Urinary bladder (tissue), 4 donors: Measurements from ENCODE around the gene GNPDA1. TPM values are rescaled to one million over a fixed set of nuclear protein-coding genes. Genes with fewer than 3 reads are reported as not detected.
"Not testable (repeated sequence)": the region's sequence is repeated elsewhere in the genome, so short reads cannot be mapped to it uniquely, and the experiment has no call there.

Experiments used
- DNase-seq: peaks from one replicate; pipeline ENCODE4 v3.0.0-alpha.2; 2015; ENCODE audit errors: extremely low spot score
- H3K27ac ChIP-seq: one replicate; pipeline ENCODE4 v1.5.1; 2013; ENCODE audit warnings: low read depth, mild to moderate bottlenecking, moderate library complexity
- H3K36me3 ChIP-seq: one replicate; pipeline ENCODE4 v1.6.1; 2013; ENCODE audit warnings: mild to moderate bottlenecking, moderate library complexity; ENCODE audit not compliant: insufficient read depth
- H3K4me1 ChIP-seq: one replicate; pipeline ENCODE4 v1.6.1; 2013; ENCODE audit warnings: mild to moderate bottlenecking, moderate library complexity; ENCODE audit not compliant: insufficient read depth
- H3K4me3 ChIP-seq: one replicate; pipeline ENCODE4 v1.5.1; 2013; ENCODE audit warnings: low read depth, low read length
- WGBS: extraction: QIAGEN DNeasy Blood & Tissue Kit; methylation state at CpG from one replicate; pipeline ENCODE4 v1.1.7; 2013; 5-methylcytosine and 5-hydroxymethylcytosine counted together
- polyA plus RNA-seq: library from polyadenylated mRNA; stranded (reverse); fragments of 200-250 nt; gene quantifications from one replicate; pipeline ENCODE4 v1.2.3, GENCODE V29; 2013
- total RNA-seq: library from RNA; depleted of rRNA; stranded (reverse); fragments of >200 nt; gene quantifications from one replicate; pipeline ENCODE4 v1.2.3, GENCODE V29; 2014
- donor health status: healthy with polysubstance abuse.
- donor health status: healthy.

The GNPDA1 gene
- total RNA-seq (30.9 TPM), polyA plus RNA-seq (33.8 TPM)

DNA sequence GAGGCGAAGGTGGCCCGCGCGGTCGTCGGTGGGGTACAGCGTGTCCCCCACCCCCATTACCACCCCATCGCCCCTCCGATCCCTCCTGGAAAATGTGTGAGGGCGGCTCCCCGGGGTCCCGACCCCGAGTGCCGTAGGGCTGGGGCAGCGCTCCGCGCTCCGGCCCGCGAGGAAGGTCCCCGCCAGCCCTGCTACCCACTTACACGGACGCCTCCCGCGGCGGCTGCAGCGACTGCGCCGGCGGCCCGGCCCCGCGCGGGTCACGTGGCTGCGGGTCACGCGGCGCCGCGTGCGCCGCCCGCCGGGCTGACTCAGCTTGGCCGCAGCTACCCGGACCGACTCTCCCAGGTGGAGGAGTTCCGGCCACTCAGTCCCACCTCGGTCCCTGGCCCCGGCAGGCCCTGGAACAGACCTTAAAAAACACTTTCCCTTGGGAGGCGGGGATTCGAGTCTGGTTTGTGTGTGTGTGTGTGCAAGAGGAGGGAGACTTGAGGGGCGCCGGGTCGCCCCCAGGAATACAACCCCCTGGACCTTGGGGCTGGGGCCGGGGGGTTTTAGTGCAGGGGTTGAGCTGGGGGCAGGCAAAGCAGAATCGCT lies at the start of gene GNPDA1:
Gene GNPDA1 (minus strand): TSS at position 236 of the 597 bp plus-strand sequence. CDS start 992 bp downstream, outside the sequence.
- no peaks in the 10 kb centered on the region for H3K4me1 ChIP-seq
- H3K27ac ChIP-seq: peak within 1 kb of the TSS; percentile 82
- H3K36me3 ChIP-seq: no peaks in the 10 kb centered on the region
- under 1% methylated on average over 58 of the region's 58 CpGs for WGBS
- no peak for DNase-seq
- peak within 1 kb of the TSS; percentile 75 for H3K4me3 ChIP-seq

- Histone ChIP-seq H3K4me1 (no peaks in the 10 kb centered on the region), H3K36me3 (no peaks in the 10 kb centered on the region), H3K27ac (no peak overlapping the region), H3K4me3 (no peak overlapping the region)
- no peak for DNase-seq
- 79% methylated on average over 1 of the region's 1 CpG for WGBS
Observed at GRCh38 chr5:142059304-142059940, 46.6 kb upstream of the GNPDA1 start.

- Histone ChIP-seq H3K4me3 (no peak overlapping the region), H3K36me3 (no peaks in the 10 kb centered on the region), H3K4me1 (no peaks in the 10 kb centered on the region), H3K27ac (no peak overlapping the region)
- no peak for DNase-seq
Observed at GRCh38 chr5:142057697-142058056, 44.9 kb upstream of the GNPDA1 start.

DNA sequence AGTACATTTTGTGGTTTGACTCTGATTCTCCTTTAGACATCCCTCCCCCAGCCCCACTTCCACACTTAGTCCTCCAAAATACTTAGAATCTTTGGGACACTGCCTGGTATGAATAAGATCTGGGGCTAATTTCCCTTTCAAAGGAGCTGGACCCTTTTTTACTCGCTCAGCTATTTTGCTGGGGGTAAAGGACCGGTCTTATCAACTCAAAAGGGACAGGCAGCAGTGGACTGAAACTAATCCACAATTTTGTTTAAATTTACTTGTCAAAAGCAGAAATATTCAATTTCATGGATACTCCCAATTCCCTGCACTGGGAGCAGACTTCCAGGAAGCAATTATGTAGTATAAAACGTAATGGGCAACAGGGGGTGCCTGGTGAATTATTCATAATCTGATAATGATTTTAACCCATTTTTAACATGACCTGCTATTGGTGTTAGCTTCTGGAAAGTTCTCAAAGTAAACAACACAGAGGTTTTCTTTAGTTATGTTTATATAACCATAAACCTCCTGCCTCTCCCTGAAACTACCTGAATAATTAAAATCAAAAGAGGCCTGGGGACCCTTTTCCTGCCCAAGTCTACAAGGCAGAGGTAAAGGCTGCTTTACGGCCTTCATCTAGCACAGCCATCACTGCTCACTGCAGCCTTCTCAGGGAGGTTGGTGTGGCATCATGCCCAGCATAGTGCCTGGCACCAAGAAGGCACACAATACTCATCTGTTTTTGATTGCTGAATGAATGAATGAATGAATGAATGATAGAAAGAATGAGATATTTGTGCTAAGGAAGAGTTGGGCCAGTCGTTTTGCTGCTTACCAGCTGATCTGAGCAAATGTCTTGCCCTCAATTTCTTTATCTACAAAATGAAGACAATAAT lies 44.2 kb upstream of the GNPDA1 start:
- no peaks in the 10 kb centered on the region for H3K36me3 ChIP-seq
- no peak overlapping the region for H3K4me3 ChIP-seq
- no peak overlapping the region for H3K27ac ChIP-seq
- no peaks in the 10 kb centered on the region for H3K4me1 ChIP-seq
- DNase-seq: no peak
- 74% methylated on average over 5 of the region's 5 CpGs for WGBS

- Histone ChIP-seq H3K4me1 (no peaks in the 10 kb centered on the region), H3K4me3 (no peak overlapping the region), H3K36me3 (no peaks in the 10 kb centered on the region), H3K27ac (no peak overlapping the region)
- DNase-seq: no peak
- 98% methylated on average over 1 of the region's 1 CpG for WGBS
Observed at GRCh38 chr5:142055301-142055700, 42.5 kb upstream of the GNPDA1 start.

DNA sequence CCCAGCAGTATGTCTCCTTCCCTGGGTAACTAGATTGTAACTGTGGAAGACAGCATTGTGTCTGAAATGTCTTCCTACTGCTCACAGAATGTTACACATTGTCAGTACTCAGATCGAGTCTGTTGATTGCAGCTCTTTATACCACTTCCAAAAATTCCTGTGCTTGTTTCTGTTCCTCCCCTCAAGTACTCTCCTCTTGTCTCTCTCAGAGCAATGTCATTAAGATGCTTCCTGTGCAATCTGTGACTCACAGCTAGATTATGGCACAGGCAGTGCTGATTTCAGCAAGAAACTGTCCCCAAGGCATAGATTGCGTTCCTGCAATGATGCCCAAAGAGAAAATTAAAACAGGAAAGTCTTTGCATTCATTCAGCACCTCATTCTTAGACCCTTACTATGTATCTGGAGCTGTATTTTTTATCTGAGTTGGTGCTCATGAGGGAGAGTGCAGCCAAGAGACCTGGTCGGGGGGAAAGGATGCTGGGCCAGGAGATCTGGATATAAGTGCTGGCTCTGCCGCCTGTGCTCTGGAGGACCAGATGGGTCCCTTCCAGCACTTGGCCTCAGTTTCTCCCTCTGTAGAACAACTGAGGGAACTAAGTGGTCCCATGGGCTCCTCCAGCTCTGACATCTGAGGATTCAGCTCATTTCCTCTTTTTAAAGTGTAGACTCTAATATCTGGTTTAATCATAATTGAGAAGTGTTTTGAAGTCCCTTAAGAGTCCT lies 40.8 kb upstream of the GNPDA1 start:
- no peaks in the 10 kb centered on the region for H3K36me3 ChIP-seq
- H3K27ac ChIP-seq: no peak overlapping the region
- H3K4me3 ChIP-seq: no peak overlapping the region
- DNase-seq: no peak
- 41% methylated on average over 4 of the region's 4 CpGs for WGBS
- H3K4me1 ChIP-seq: no peaks in the 10 kb centered on the region

GRCh38 chr5:142052026-142052425 lies 39.2 kb upstream of the GNPDA1 start:
- WGBS: 95% methylated on average over 4 of the region's 4 CpGs
- H3K36me3 ChIP-seq, H3K27ac ChIP-seq, DNase-seq, H3K4me3 ChIP-seq, H3K4me1 ChIP-seq: not testable (repeated sequence)

- Histone ChIP-seq H3K27ac (no peak overlapping the region), H3K4me1 (no peaks in the 10 kb centered on the region), H3K36me3 (no peaks in the 10 kb centered on the region), H3K4me3 (no peak overlapping the region)
- 66% methylated on average over 7 of the region's 7 CpGs for WGBS
- no peak for DNase-seq
Observed at GRCh38 chr5:142048272-142048671, 35.4 kb upstream of the GNPDA1 start.

DNA sequence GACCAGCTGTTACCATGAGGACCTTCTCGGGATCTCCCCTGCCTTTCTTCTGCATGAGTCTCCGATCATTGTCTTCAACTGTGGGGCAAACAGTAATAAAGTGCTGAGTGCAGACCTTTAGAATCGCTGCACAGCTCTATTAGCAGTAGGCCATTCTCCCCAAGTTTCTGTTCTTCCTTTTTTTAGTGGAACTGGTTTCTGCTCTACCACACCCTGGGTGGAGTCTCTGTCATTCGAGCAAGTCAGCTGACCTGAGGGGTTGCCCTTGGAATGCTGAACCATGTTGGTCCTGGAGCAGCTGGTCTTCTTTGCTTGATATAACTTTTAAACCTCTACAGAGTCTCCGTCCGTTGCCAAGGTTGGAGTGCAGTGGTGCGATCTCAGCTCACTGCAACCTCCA lies 33.4 kb upstream of the GNPDA1 start:
- no peaks in the 10 kb centered on the region for H3K36me3 ChIP-seq
- no peak for DNase-seq
- H3K4me1 ChIP-seq: no peaks in the 10 kb centered on the region
- WGBS: 83% methylated on average over 7 of the region's 7 CpGs
- H3K4me3 ChIP-seq: no peak overlapping the region
- H3K27ac ChIP-seq: no peak overlapping the region

GRCh38 chr5:142040881-142041280 lies 28.1 kb upstream of the GNPDA1 start:
- DNase-seq, H3K36me3 ChIP-seq, H3K4me1 ChIP-seq, H3K27ac ChIP-seq, H3K4me3 ChIP-seq: not testable (repeated sequence)
- 95% methylated on average over 6 of the region's 6 CpGs for WGBS

DNA sequence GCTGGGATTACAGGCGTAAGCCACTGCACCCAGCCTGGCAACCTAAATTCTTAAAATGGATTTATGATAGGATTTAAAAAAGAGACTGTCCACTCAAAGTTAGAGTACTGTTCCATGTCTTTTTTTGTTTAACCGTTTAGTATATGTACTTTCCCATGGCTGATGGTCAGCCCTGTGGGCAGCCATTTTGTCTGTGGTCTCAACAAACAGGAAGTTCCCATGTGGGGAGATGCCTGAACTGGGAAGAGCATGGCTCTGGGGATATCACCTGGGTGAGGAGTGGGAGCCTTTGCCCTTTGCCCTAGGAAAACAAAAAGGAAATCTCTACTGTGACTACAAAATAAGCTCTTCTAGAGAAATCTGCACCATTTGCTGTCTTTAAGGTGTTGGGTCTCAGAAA lies 27.5 kb upstream of the GNPDA1 start:
- H3K36me3 ChIP-seq: no peaks in the 10 kb centered on the region
- no peak overlapping the region for H3K4me3 ChIP-seq
- H3K4me1 ChIP-seq: no peaks in the 10 kb centered on the region
- WGBS: 92% methylated on average over 2 of the region's 2 CpGs
- H3K27ac ChIP-seq: no peak overlapping the region
- DNase-seq: no peak

DNA sequence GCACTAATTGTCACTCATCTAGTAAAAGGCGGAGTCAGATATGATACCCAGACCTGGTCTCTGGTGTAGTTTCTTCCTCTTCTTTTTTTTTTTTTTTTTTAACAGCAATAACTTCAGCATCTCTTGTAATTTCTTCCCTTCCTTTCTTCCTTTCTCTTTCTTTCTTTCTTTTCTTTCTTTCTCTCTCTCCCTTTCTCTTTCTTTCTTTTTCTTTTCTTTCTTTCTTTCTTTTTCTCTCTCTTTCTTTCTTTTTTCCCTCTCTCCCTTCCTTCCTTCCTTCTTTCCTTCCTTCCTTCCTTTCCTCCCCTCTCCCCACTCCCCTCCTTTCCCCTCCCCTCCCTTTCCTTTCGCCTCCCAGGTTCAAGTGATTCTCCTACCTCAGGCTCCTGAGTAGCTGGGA lies 25.9 kb upstream of the GNPDA1 start:
- Histone ChIP-seq H3K4me1 (no peaks in the 10 kb centered on the region), H3K27ac (no peak overlapping the region), H3K4me3 (no peak overlapping the region), H3K36me3 (no peaks in the 10 kb centered on the region)
- 96% methylated on average over 2 of the region's 2 CpGs for WGBS
- no peak for DNase-seq

GRCh38 chr5:142037599-142037998 lies 24.8 kb upstream of the GNPDA1 start:
- not testable (repeated sequence) for H3K4me1 ChIP-seq, DNase-seq, H3K36me3 ChIP-seq, H3K4me3 ChIP-seq, H3K27ac ChIP-seq
- WGBS: 93% methylated on average over 3 of the region's 3 CpGs
